ENCODE results near the gene DAZAP2. TPM values are rescaled to one million over a fixed set of nuclear protein-coding genes. Genes with fewer than 3 reads are reported as not detected.

The DAZAP2 gene
- total and polyA plus RNA-seq, 9 of the 15 experiments (the other 6 are each of a cell fraction or from before 2014, with no cell fraction given), result 116 to 668 (median 227) TPM

DNA sequence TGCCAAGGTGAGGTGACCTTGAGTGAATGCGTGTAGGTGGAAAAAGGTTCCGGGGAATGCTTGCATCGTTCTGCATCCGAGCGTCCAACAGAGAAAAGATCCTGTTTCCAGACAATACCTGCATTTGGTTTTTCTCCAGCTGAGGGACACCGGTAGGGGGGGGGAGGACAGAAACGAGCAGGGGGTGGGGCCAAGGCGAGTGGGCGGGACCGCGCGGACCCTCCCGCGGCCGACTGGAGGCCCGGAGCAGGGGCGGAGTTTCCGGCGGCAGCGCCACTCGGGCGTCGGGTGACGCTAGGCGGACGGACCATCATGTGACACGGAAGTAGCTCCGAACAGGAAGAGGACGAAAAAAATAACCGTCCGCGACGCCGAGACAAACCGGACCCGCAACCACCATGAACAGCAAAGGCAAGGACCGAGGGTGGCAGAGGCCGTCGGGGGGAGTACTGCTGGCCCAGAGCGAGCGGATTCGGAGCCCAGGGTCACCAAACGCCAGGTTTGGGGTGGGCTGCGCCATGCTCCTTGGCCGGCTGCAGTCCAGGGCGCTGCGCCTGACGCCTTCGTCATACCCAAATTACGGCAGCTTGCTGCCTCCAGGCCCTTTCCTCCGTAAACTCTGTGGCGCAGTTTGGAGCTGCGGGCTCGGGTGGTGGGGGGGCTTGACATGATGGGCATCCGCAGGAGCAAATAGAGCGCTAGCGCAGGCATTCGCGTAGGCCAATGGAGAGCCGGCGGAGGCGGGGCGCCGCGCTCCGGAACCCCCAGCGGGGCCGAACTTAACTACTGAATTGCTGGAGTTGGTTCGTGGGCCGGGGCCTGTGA, at the start of gene DAZAP2 (continued):
- peak; percentile 91 for TF ChIP-seq NEUROD1 (IDR thresholded peaks at IDR 0.05; ENCODE audit: borderline replicate concordance, low read depth, low read length, partially characterized antibody)
- TF ChIP-seq, protein P1, sequence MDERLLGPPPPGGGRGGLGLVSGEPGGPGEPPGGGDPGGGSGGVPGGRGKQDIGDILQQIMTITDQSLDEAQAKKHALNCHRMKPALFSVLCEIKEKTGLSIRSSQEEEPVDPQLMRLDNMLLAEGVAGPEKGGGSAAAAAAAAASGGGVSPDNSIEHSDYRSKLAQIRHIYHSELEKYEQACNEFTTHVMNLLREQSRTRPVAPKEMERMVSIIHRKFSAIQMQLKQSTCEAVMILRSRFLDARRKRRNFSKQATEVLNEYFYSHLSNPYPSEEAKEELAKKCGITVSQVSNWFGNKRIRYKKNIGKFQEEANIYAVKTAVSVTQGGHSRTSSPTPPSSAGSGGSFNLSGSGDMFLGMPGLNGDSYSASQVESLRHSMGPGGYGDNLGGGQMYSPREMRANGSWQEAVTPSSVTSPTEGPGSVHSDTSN (CRISPR knock-in tag; IDR thresholded peaks at IDR 0.05; ENCODE audit: low read depth), result peak; percentile 96
- TF ChIP-seq, protein P1 (tag; conservative IDR thresholded peaks at IDR 0.05; ENCODE audit: low read depth), result peak; percentile 99
- peak; percentile 93 for TF ChIP-seq ASH1L (IDR thresholded peaks at IDR 0.05; ENCODE audit: borderline replicate concordance, low read depth, partially characterized antibody)
- no peak for TF ChIP-seq TFAM (CRISPR knock-in tag; conservative IDR thresholded peaks at IDR 0.05)
- TF ChIP-seq ZNF589 (CRISPR knock-in tag; IDR thresholded peaks at IDR 0.05; ENCODE audit: low read depth), result no peak; the same call in 1 of the 2 replicates
- TF ChIP-seq ZNF212 (CRISPR knock-in tag; IDR thresholded peaks at IDR 0.05), result no peak
- no peak for TF ChIP-seq ATF1 (CRISPR knock-in tag; IDR thresholded peaks at IDR 0.05)
- TF ChIP-seq ATF1 (tag; IDR thresholded peaks at IDR 0.05), result peak; percentile 95
- TF ChIP-seq, protein P2, sequence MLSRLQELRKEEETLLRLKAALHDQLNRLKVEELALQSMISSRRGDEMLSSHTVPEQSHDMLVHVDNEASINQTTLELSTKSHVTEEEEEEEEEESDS (CRISPR knock-in tag; IDR thresholded peaks at IDR 0.05), result no peak
- TF ChIP-seq FOXK2 (conservative IDR thresholded peaks at IDR 0.05 in 1 of 2, IDR thresholded peaks at IDR 0.05 in 1 of 2; ENCODE audit: low read depth in 2 of 2), result peak; percentile 64 to 78; a peak in 3 of 4 replicates
- TF ChIP-seq, protein P3, sequence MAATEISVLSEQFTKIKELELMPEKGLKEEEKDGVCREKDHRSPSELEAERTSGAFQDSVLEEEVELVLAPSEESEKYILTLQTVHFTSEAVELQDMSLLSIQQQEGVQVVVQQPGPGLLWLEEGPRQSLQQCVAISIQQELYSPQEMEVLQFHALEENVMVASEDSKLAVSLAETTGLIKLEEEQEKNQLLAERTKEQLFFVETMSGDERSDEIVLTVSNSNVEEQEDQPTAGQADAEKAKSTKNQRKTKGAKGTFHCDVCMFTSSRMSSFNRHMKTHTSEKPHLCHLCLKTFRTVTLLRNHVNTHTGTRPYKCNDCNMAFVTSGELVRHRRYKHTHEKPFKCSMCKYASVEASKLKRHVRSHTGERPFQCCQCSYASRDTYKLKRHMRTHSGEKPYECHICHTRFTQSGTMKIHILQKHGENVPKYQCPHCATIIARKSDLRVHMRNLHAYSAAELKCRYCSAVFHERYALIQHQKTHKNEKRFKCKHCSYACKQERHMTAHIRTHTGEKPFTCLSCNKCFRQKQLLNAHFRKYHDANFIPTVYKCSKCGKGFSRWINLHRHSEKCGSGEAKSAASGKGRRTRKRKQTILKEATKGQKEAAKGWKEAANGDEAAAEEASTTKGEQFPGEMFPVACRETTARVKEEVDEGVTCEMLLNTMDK (IDR thresholded peaks at IDR 0.05; ENCODE audit: borderline replicate concordance, insufficient read depth, low read depth, low read length, poor library complexity, severe bottlenecking), result peak; percentile 9
- peak; percentile 41 for TF ChIP-seq LCOR (CRISPR knock-in tag; IDR thresholded peaks at IDR 0.05)
- peak; percentile 91 for TF ChIP-seq GABPA (tag; conservative IDR thresholded peaks at IDR 0.05; ENCODE audit: low read depth)
- peak; percentile 45; the same call in 1 of the 2 replicates for TF ChIP-seq TARDBP (IDR thresholded peaks at IDR 0.05)
- TF ChIP-seq, protein P4, sequence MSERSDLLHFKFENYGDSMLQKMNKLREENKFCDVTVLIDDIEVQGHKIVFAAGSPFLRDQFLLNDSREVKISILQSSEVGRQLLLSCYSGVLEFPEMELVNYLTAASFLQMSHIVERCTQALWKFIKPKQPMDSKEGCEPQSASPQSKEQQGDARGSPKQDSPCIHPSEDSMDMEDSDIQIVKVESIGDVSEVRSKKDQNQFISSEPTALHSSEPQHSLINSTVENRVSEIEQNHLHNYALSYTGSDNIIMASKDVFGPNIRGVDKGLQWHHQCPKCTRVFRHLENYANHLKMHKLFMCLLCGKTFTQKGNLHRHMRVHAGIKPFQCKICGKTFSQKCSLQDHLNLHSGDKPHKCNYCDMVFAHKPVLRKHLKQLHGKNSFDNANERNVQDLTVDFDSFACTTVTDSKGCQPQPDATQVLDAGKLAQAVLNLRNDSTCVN (CRISPR knock-in tag; IDR thresholded peaks at IDR 0.05), result no peak
- TF ChIP-seq MED1 (CRISPR knock-in tag; IDR thresholded peaks at IDR 0.05; ENCODE audit: borderline replicate concordance), result no peak
- TF ChIP-seq SIN3A (IDR thresholded peaks at IDR 0.05; ENCODE audit: borderline replicate concordance in 2 of 2, control insufficient read depth in 1 of 2, low read depth in 2 of 2, low read length in 2 of 2), result peak; percentile 46 to 82; a peak in 2 of 4 replicates
- TF ChIP-seq ZNF217 (CRISPR knock-in tag; IDR thresholded peaks at IDR 0.05), result no peak
- TF ChIP-seq GTF2F1 (IDR thresholded peaks at IDR 0.05; ENCODE audit: low read depth, low read length), result no peak; the same call in 1 of the 2 replicates
- TF ChIP-seq PHTF2 (CRISPR knock-in tag; IDR thresholded peaks at IDR 0.05), result peak; percentile 72; the same call in 1 of the 2 replicates
- no peak for TF ChIP-seq CEBPB (tag; IDR thresholded peaks at IDR 0.05)

Measured in K562 (cell line).